ENCODE data around the gene ANKRD13B. TPM values are rescaled to one million over a fixed set of nuclear protein-coding genes. Genes with fewer than 3 reads are reported as not detected.

The ANKRD13B gene
- total RNA-seq, 2 donors from 2014 or later, result 11.5 to 35.5 TPM

DNA sequence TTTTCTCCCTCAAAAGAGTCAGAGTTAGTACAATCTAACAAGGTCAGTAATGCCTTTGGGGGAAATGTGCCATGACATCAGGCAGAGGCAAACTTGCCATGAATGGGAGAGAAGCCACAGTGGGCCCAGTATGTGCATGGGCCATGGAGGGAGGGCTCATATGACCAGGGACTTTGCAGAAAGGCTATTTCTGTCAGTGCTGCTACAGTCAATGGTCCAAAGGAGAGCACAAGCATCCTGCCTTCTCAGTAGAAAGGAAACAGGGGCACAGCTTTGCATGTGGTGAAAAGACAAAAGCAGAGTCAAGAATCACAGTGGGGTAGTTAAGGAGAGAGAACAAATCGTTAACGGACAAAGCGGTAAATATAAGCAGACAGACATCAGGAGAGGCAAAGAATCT, 41.0 kb downstream of the ANKRD13B start:
- TF ChIP-seq, protein P1, sequence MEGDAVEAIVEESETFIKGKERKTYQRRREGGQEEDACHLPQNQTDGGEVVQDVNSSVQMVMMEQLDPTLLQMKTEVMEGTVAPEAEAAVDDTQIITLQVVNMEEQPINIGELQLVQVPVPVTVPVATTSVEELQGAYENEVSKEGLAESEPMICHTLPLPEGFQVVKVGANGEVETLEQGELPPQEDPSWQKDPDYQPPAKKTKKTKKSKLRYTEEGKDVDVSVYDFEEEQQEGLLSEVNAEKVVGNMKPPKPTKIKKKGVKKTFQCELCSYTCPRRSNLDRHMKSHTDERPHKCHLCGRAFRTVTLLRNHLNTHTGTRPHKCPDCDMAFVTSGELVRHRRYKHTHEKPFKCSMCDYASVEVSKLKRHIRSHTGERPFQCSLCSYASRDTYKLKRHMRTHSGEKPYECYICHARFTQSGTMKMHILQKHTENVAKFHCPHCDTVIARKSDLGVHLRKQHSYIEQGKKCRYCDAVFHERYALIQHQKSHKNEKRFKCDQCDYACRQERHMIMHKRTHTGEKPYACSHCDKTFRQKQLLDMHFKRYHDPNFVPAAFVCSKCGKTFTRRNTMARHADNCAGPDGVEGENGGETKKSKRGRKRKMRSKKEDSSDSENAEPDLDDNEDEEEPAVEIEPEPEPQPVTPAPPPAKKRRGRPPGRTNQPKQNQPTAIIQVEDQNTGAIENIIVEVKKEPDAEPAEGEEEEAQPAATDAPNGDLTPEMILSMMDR (IDR thresholded peaks at IDR 0.05), result no peak
- peaks cover 1 to 3% of the 10 kb centered on the region in 2 donors for H3K4me1 ChIP-seq (ENCODE audit: control insufficient read depth in 1 of 2, low read depth in 2 of 2)
- no peak for ATAC-seq (ENCODE audit: insufficient number of reproducible peaks, low FRiP score, low read depth)
- peaks cover 23% of the 10 kb centered on the region for H3K36me3 ChIP-seq
- no peaks in the 10 kb centered on the region for H3K27me3 ChIP-seq (replicated peaks; ENCODE audit: insufficient read depth)
- H3K27ac ChIP-seq, result no peak overlapping the region
- no peaks in the 10 kb centered on the region for H3K9me3 ChIP-seq
- no peak overlapping the region for H3K4me3 ChIP-seq
- no peak for DNase-seq (ENCODE audit: low spot score)

DNA sequence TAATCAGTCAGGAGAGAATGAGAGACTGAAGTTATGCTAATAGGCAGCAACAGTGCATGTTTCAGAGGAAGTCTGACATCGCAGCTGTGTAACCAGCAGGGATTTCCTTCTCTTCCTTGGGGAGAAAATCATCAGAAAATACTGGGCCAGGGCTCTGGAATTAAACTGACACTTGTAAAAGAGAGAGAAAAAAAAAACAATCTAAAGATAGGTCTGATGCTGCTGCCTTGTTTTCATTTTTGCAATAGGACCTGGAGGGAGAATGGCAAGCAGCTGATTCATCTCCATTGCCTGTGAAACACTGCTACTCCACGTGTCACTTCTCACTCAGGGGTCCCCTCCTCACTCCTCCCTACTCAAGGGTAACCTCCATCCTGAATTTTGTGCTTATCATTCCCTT, 47.5 kb downstream of the ANKRD13B start:
- peak overlapping the region in 1 of 2 donors; percentile 72 for H3K27ac ChIP-seq
- no peaks in the 10 kb centered on the region for H3K27me3 ChIP-seq (replicated peaks; ENCODE audit: insufficient read depth)
- H3K4me1 ChIP-seq (ENCODE audit: control insufficient read depth in 1 of 2, low read depth in 2 of 2), result peaks cover 33 to 63% of the 10 kb centered on the region in 2 donors
- H3K9me3 ChIP-seq, result no peaks in the 10 kb centered on the region
- peaks cover 8% of the 10 kb centered on the region for H3K36me3 ChIP-seq
- ATAC-seq (ENCODE audit: insufficient number of reproducible peaks, low FRiP score, low read depth), result no peak
- DNase-seq (ENCODE audit: low spot score), result no peak
- TF ChIP-seq, protein P1 (IDR thresholded peaks at IDR 0.05), result no peak
- no peak overlapping the region for H3K4me3 ChIP-seq

DNA sequence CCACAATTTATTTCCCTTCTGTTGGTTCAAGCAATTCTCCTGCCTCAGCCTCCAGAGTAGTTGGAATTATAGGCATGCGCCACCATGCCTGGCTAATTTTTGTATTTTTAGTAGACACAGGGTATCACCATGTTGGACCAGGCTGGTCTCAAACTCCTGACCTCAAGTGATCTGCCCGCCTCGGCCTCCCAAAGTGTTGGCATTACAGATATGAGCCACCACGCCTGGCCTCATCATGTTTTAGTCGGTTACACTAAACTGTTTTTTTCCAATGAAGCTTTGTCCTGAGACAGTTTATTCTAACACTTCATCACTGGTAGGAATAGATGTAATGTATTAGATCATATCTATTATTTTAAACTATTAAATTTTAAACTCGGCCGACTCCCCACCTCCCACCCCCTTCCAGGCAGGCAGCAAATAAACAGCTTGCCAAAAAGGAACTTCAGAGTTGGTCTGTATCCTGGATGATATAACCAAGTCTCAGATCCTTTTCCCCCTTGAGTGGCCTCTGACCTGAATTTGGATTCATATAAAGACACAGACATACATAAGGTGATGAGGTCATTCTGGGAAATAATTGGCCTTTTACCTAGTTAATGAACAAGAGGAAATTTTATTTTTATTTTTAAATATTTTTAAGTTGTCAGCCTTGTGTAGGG, 48.2 kb downstream of the ANKRD13B start:
- no peak for DNase-seq (ENCODE audit: low spot score)
- TF ChIP-seq, protein P1 (IDR thresholded peaks at IDR 0.05), result no peak
- H3K9me3 ChIP-seq, result no peaks in the 10 kb centered on the region
- peaks cover 38 to 70% of the 10 kb centered on the region in 2 donors for H3K4me1 ChIP-seq (ENCODE audit: control insufficient read depth in 1 of 2, low read depth in 2 of 2)
- ATAC-seq (ENCODE audit: insufficient number of reproducible peaks, low FRiP score, low read depth), result no peak
- peaks cover 1% of the 10 kb centered on the region for H3K36me3 ChIP-seq
- no peaks in the 10 kb centered on the region for H3K27me3 ChIP-seq (replicated peaks; ENCODE audit: insufficient read depth)
- H3K4me3 ChIP-seq, result no peak overlapping the region
- H3K27ac ChIP-seq, result peak overlapping the region in 1 of 2 donors; percentile 72

DNA sequence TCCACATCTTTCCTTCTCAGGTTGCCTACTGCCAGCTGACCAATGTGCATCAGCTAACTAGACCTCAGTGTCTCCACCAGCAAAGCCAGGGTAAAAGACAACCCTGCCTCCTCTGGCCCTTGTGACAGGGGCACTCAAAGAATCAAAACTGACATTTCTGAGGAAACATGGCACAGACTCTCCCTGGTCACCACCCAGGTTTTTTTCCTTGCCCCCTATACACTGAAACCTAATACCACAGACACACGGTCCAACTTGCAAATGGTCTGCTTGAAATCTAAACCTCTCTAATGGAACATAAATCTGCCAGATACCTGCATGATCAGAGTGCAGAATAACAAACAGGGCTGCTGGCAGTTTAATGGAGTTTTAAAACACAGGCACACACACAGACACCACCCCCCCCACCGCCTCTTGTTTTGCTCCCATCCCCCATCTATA, 49.3 kb downstream of the ANKRD13B start:
- Histone ChIP-seq H3K4me1 (ENCODE audit: control insufficient read depth in 1 of 2, low read depth in 2 of 2) (peaks cover 42 to 78% of the 10 kb centered on the region in 2 donors), H3K27me3 (replicated peaks; ENCODE audit: insufficient read depth) (no peaks in the 10 kb centered on the region), H3K36me3 (no peaks in the 10 kb centered on the region), H3K9me3 (no peaks in the 10 kb centered on the region), H3K4me3 (no peak overlapping the region), H3K27ac (no peak overlapping the region)
- TF ChIP-seq, protein P1 (IDR thresholded peaks at IDR 0.05), result no peak
- ATAC-seq (ENCODE audit: insufficient number of reproducible peaks, low FRiP score, low read depth) (no peak), DNase-seq (ENCODE audit: low spot score) (no peak)

DNA sequence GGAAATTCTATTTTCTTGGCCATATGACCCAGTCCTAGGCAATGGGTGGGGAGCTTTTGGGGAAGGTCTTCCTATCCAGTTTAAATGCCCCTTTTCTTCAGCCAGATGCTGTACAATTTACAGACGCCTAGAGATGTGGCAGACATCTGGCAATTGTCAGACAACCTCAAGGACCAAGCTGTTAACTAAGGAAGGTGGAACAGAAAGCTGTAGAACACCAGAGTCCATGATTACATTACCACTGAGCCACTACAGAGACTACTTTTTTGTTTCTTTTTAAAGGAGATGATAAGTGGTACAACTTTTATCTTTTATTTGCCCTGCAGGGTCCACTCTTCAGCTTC, 50.9 kb downstream of the ANKRD13B start:
- H3K36me3 ChIP-seq, result no peaks in the 10 kb centered on the region
- no peak overlapping the region for H3K4me3 ChIP-seq
- no peaks in the 10 kb centered on the region for H3K9me3 ChIP-seq
- H3K27me3 ChIP-seq (replicated peaks; ENCODE audit: insufficient read depth), result no peaks in the 10 kb centered on the region
- no peak for ATAC-seq (ENCODE audit: insufficient number of reproducible peaks, low FRiP score, low read depth)
- DNase-seq (ENCODE audit: low spot score), result no peak
- peak overlapping the region; percentile 64 to 74 for H3K27ac ChIP-seq
- peaks cover 41 to 76% of the 10 kb centered on the region in 2 donors for H3K4me1 ChIP-seq (ENCODE audit: control insufficient read depth in 1 of 2, low read depth in 2 of 2)
- TF ChIP-seq, protein P1 (IDR thresholded peaks at IDR 0.05), result no peak
